Endothelial cell of umbilical vein (primary cell): Measurements from ENCODE around the gene BRICD5. TPM values are rescaled to one million over a fixed set of nuclear protein-coding genes. Genes with fewer than 3 reads are reported as not detected.

Experiments
- BruUV-seq: library from RNA; stranded (reverse); fragments of 400-500 nt; replicated peaks from 2 replicates; lab custom pipeline; 2021; lab: Mats Ljungman, UMichigan
- CTCF ChIA-PET: fragments of 300-600, 350-600 bp; sonication (Branson Sonifier 250); formaldehyde crosslinking; loops from one replicate; lab custom pipeline; 2021; ENCODE audit warnings: antibody characterized with exemption, inconsistent platforms; lab: Charles Lee
- POLR2A ChIA-PET: fragments of 300-600, 350-600 bp; sonication (Branson Sonifier 250); formaldehyde crosslinking; loops from one replicate; lab custom pipeline; 2021; ENCODE audit warnings: antibody characterized with exemption, inconsistent platforms; lab: Charles Lee
- DNase-seq: peaks from one replicate; pipeline ENCODE4 v3.0.0-alpha.2; 2011; ENCODE audit warnings: low read depth, low spot score
- FAIRE-seq: peaks from 2 replicates; lab custom pipeline; 2011; peaks lifted over from hg19 to GRCh38; lab: Jason Lieb, UNC
- H2AFZ ChIP-seq: 2 replicates; pipeline ENCODE4 v1.6.0; 2012; ENCODE audit warnings: low read depth, low read length, control low read depth, inconsistent platforms
- H3K27ac ChIP-seq: 2 replicates; pipeline ENCODE4 v1.5.1; 2011; ENCODE audit warnings: low read depth, mild to moderate bottlenecking, control low read depth, low read length, moderate library complexity; ENCODE audit not compliant: insufficient read depth
- H3K27me3 ChIP-seq, 2 experiments: 2 replicates each; pipeline versions ENCODE4 v1.6.0 to v1.6.1; 2011; ENCODE audit warnings: low read length in 2 of 2, mixed read lengths in 1 of 2; ENCODE audit not compliant: control insufficient read depth in 2 of 2, insufficient read depth in 2 of 2
- H3K36me3 ChIP-seq, 2 experiments: 2 replicates in 1 of 2; 3 replicates in 1 of 2; pipeline ENCODE4 v1.5.1; 2011; ENCODE audit warnings: low read length in 2 of 2, mild to moderate bottlenecking in 1 of 2, moderate library complexity in 1 of 2; ENCODE audit not compliant: control insufficient read depth in 2 of 2, insufficient read depth in 2 of 2; ENCODE audit errors: extremely low read depth in 1 of 2
- H3K4me1 ChIP-seq: 3 replicates; pipeline ENCODE4 v1.5.1; 2011; ENCODE audit warnings: mild to moderate bottlenecking, low read length; ENCODE audit not compliant: control insufficient read depth, insufficient read depth; ENCODE audit errors: extremely low read depth
- H3K4me2 ChIP-seq: 2 replicates; pipeline ENCODE4 v1.6.1; 2011; ENCODE audit warnings: low read length, control low read depth, mixed read lengths; ENCODE audit not compliant: insufficient read depth
- H3K4me3 ChIP-seq, 3 experiments: fragments of 200-600 bp in 1 of 3; sonication (generic), shearing (Covaris generic) in 1 of 3; replicated peaks in 1 of 3; 2 replicates each; pipeline ENCODE4 v1.5.1; 2011 to 2016; ENCODE audit warnings: control low read depth in 3 of 3, low read length in 3 of 3, mild to moderate bottlenecking in 2 of 3, inconsistent platforms in 1 of 3, low read depth in 1 of 3, moderate library complexity in 1 of 3; ENCODE audit not compliant: insufficient read depth in 1 of 3
- H3K79me2 ChIP-seq: 2 replicates; pipeline ENCODE4 v1.6.0; 2012; ENCODE audit warnings: low read length, inconsistent platforms; ENCODE audit not compliant: control insufficient read depth, insufficient read depth
- H3K9ac ChIP-seq: replicated peaks from 2 replicates; pipeline ENCODE3; 2011; ENCODE audit warnings: low read length, control low read depth; ENCODE audit not compliant: insufficient read depth; ENCODE audit errors: extremely low read depth
- H3K9me1 ChIP-seq: replicated peaks from 3 replicates; pipeline ENCODE4 v1.6.0; 2011; ENCODE audit warnings: mild to moderate bottlenecking, low read length; ENCODE audit not compliant: control insufficient read depth, insufficient read depth; ENCODE audit errors: extremely low read depth
- H3K9me3 ChIP-seq: replicated peaks from 2 replicates; pipeline ENCODE4 v1.5.1; 2012; ENCODE audit warnings: low read length, inconsistent platforms; ENCODE audit not compliant: control insufficient read depth, insufficient read depth
- H4K20me1 ChIP-seq: replicated peaks from 2 replicates; pipeline ENCODE3; 2011; ENCODE audit warnings: mild to moderate bottlenecking, low read length; ENCODE audit not compliant: control insufficient read depth, insufficient read depth; ENCODE audit errors: extremely low read depth
- EZH2 ChIP-seq: IDR thresholded peaks from 2 replicates; pipeline ENCODE4 v1.6.1; 2012; ENCODE audit warnings: borderline replicate concordance, low read depth, mild to moderate bottlenecking, moderate library complexity, low read length, inconsistent platforms; ENCODE audit not compliant: severe bottlenecking
- FOS ChIP-seq: IDR thresholded peaks from 2 replicates; pipeline ENCODE4 v1.6.1; 2011; ENCODE audit warnings: mild to moderate bottlenecking, low read length, moderate library complexity, borderline replicate concordance; ENCODE audit not compliant: insufficient read depth
- GATA2 ChIP-seq: IDR thresholded peaks from 2 replicates; pipeline ENCODE4 v1.7.0; 2011; ENCODE audit warnings: low read depth, mild to moderate bottlenecking, moderate library complexity, mixed read lengths, low read length; ENCODE audit not compliant: insufficient read length, insufficient read depth
- JUN ChIP-seq: IDR thresholded peaks from 2 replicates; pipeline ENCODE4 v1.6.1; 2011; ENCODE audit warnings: borderline replicate concordance, low read depth; ENCODE audit not compliant: insufficient read length, insufficient read depth
- MAX ChIP-seq: IDR thresholded peaks from 2 replicates; pipeline ENCODE4 v1.6.1; 2011; ENCODE audit not compliant: insufficient read depth, insufficient read length
- MYC ChIP-seq: IDR thresholded peaks from one replicate; pipeline ENCODE4 v1.6.1; 2011; ENCODE audit warnings: mild to moderate bottlenecking, low read depth, low read length
- POLR2A ChIP-seq: IDR thresholded peaks from 2 replicates; pipeline ENCODE4 v1.6.1; 2012; ENCODE audit warnings: low read depth, mild to moderate bottlenecking, control low read depth, low read length
- POLR2AphosphoS5 ChIP-seq: IDR thresholded peaks from 2 replicates; pipeline ENCODE4 v1.6.1; 2012; ENCODE audit warnings: low read depth, mild to moderate bottlenecking, control low read depth, low read length, moderate library complexity; ENCODE audit not compliant: insufficient read depth
- dilution Hi-C: fragments of 300-500 bp; cut with MboI; formaldehyde crosslinking; loops from one replicate; pipeline ENCODE4 v1.15.0; 2019; ENCODE audit warnings: low sequenced_read_pairs; ENCODE audit not compliant: extremely low pct_ligation_motif_present
- intact Hi-C: fragments of 100-400 bp; cut with micrococcal nuclease; formaldehyde crosslinking; loops from one replicate; pipeline ENCODE4 v1.10.0; 2022
- polyA plus RNA-seq, 4 experiments: library from polyadenylated mRNA; depleted of rRNA in 3 of 4; stranded (reverse) in 3 of 4; unstranded in 1 of 4; fragments of >200 nt; gene quantifications; 2 replicates each; pipeline versions ENCODE4 v1.2.1 to v1.2.3, GENCODE V29; 2011 to 2012; ENCODE audit warnings: missing spikeins in 1 of 4
- total RNA-seq: library from RNA; stranded (reverse); gene quantifications from 2 replicates; pipeline ENCODE4 v1.2.3, GENCODE V29; 2021
- TF ChIP-seq, protein P1 (sequence below), 2 donors: IDR thresholded peaks; 1 replicate in 1 of 2; 2 replicates in 1 of 2; pipeline ENCODE4 v1.5.1; 2011; ENCODE audit warnings: low read length in 2 of 2, mild to moderate bottlenecking in 2 of 2, moderate library complexity in 2 of 2, control low read depth in 1 of 2, inconsistent platforms in 1 of 2, low read depth in 1 of 2; ENCODE audit not compliant: insufficient read depth in 1 of 2; ENCODE audit errors: extremely low read depth in 1 of 2

Gene BRICD5
- total and polyA plus RNA-seq, 2 donors (not counting 3 experiments of a cell fraction or from before 2014, with no cell fraction given): 5.6 to 8.4 TPM

DNA sequence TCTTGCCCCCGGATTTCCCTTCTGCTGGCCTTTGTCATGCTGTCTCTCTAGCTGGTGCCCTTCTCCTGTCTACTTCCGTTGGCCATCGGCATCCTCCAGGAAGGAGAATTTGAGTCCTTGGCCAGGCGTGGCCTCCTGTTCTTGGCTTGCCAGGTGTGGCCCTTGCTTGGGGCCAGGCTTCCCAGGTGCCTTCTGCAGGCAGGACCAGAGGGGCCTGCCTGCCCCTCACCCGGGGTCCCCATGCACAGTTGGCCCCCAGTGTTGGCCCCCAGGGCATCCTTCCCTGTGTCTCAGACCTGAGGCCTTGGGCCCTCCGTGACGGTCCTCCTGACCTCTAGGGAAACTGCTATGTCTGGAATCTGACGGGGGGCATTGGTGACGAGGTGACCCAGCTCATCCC lies 2.8 kb downstream of the BRICD5 start:
- peaks cover 16% of the 10 kb centered on the region for H3K4me1 ChIP-seq
- H2AFZ ChIP-seq: no peak overlapping the region
- DNase-seq (no peak), FAIRE-seq (no peak)
- H3K9me3 ChIP-seq: no peaks in the 10 kb centered on the region
- dilution Hi-C loops (no loop called here), intact Hi-C loops (no loop called here)
- H3K36me3 ChIP-seq: peaks cover 0 to 22% of the 10 kb centered on the region in 2 experiments
- no peaks in the 10 kb centered on the region for H3K9me1 ChIP-seq
- H4K20me1 ChIP-seq: no peaks in the 10 kb centered on the region
- TF ChIP-seq EZH2: no peak
- TF ChIP-seq, protein P1, sequence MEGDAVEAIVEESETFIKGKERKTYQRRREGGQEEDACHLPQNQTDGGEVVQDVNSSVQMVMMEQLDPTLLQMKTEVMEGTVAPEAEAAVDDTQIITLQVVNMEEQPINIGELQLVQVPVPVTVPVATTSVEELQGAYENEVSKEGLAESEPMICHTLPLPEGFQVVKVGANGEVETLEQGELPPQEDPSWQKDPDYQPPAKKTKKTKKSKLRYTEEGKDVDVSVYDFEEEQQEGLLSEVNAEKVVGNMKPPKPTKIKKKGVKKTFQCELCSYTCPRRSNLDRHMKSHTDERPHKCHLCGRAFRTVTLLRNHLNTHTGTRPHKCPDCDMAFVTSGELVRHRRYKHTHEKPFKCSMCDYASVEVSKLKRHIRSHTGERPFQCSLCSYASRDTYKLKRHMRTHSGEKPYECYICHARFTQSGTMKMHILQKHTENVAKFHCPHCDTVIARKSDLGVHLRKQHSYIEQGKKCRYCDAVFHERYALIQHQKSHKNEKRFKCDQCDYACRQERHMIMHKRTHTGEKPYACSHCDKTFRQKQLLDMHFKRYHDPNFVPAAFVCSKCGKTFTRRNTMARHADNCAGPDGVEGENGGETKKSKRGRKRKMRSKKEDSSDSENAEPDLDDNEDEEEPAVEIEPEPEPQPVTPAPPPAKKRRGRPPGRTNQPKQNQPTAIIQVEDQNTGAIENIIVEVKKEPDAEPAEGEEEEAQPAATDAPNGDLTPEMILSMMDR (IDR thresholded peaks at IDR 0.05; ENCODE audit: extremely low read depth in 1 of 2, insufficient read depth in 1 of 2, low read depth in 1 of 2, low read length in 2 of 2): no peak
- TF ChIP-seq GATA2: no peak
- no peak for TF ChIP-seq FOS
- H3K4me3 ChIP-seq: no peak overlapping the region
- no peak overlapping the region for H3K4me2 ChIP-seq
- H3K27ac ChIP-seq: no peak overlapping the region
- no peak overlapping the region for H3K9ac ChIP-seq
- ChIA-PET CTCF (no interaction called here), POLR2A (no interaction called here)
- BruUV-seq: no TSS peak
- H3K79me2 ChIP-seq: peaks cover 16% of the 10 kb centered on the region
- H3K27me3 ChIP-seq: no peaks in the 10 kb centered on the region

DNA sequence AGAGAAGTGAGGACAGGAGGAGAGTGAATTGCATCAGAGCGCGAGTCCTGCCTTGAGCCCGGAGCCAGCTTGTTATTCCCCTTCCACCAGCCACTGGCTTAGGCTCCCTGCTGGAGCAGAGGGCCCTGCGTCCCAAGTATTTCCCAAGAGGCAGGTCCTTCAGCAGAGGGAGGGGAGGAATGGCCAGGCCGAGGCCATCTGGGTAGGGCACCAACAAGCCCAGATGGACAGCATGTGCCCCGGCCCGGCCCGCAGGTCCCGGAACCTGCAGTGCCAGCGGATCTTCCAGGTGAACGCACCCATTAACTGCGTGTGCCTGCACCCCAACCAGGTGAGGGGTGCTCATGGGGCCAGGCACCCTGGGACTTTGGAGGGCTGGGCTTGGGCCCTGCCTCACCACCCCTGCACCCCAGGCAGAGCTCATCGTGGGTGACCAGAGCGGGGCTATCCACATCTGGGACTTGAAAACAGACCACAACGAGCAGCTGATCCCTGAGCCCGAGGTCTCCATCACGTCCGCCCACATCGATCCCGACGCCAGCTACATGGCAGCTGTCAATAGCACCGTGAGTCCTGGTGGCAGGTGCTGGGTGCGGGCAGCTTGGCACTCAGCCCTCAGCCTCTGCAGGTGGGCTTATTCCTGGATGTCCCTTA lies 3.8 kb downstream of the BRICD5 start:
- H3K4me2 ChIP-seq: no peak overlapping the region
- dilution Hi-C loops: no loop called here
- no peak overlapping the region for H3K4me3 ChIP-seq
- no peak overlapping the region for H3K9ac ChIP-seq
- H3K9me1 ChIP-seq: no peaks in the 10 kb centered on the region
- no peak for FAIRE-seq
- DNase-seq: no peak
- POLR2A ChIA-PET: no interaction called here
- BruUV-seq: no TSS peak
- no peaks in the 10 kb centered on the region for H3K9me3 ChIP-seq
- H3K36me3 ChIP-seq: peaks cover 0 to 22% of the 10 kb centered on the region in 2 experiments
- CTCF ChIA-PET: no interaction called here
- peaks cover 7% of the 10 kb centered on the region for H3K79me2 ChIP-seq
- H3K27me3 ChIP-seq: no peaks in the 10 kb centered on the region
- H3K4me1 ChIP-seq: peaks cover 10% of the 10 kb centered on the region
- H2AFZ ChIP-seq: no peak overlapping the region
- intact Hi-C loops: no loop called here
- H3K27ac ChIP-seq: no peak overlapping the region
- TF ChIP-seq POLR2AphosphoS5: no peak
- TF ChIP-seq JUN: no peak
- TF ChIP-seq, protein P1 (IDR thresholded peaks at IDR 0.05; ENCODE audit: extremely low read depth in 1 of 2, insufficient read depth in 1 of 2, low read depth in 1 of 2, low read length in 2 of 2): no peak
- TF ChIP-seq EZH2: no peak
- no peak for TF ChIP-seq MAX
- TF ChIP-seq POLR2A: no peak
- TF ChIP-seq MYC: no peak
- no peak for TF ChIP-seq GATA2
- TF ChIP-seq FOS: no peak
- no peaks in the 10 kb centered on the region for H4K20me1 ChIP-seq
